Breast epithelium (tissue), 4 donors: ENCODE data around the gene BRD3. TPM values are rescaled to one million over a fixed set of nuclear protein-coding genes. Genes with fewer than 3 reads are reported as not detected.

Experiments used
- DNase-seq, 2 donors: peaks; one replicate each; pipeline ENCODE4 v3.0.0-alpha.2; 2019; ENCODE audit warnings: low spot score in 2 of 2
- H3K27ac ChIP-seq, 2 donors: fragments of 200-600 bp; sonication (generic) in 1 of 2; one replicate each; pipeline ENCODE4 v1.5.1; 2016 to 2019; ENCODE audit warnings: mild to moderate bottlenecking in 1 of 2
- H3K27me3 ChIP-seq, 2 donors: fragments of 200-600 bp; sonication (generic) in 1 of 2; one replicate each; pipeline versions ENCODE4 v1.5.1 to v1.6.0; 2017 to 2019; ENCODE audit warnings: control low read depth in 1 of 2, mild to moderate bottlenecking in 1 of 2
- H3K36me3 ChIP-seq: fragments of 200-600 bp; one replicate; pipeline ENCODE4 v1.5.1; 2019
- H3K4me1 ChIP-seq, 2 donors: fragments of 200-600 bp; sonication (generic); one replicate each; pipeline ENCODE4 v1.5.1; 2016 to 2019; ENCODE audit warnings: control low read depth in 1 of 2
- H3K4me3 ChIP-seq, 3 donors: fragments of 200-600 bp; sonication (generic); 1 replicate in 2 of 3; 2 replicates in 1 of 3; pipeline ENCODE4 v1.5.1; 2016 to 2019; ENCODE audit warnings: mild to moderate bottlenecking in 3 of 3, moderate library complexity in 2 of 3
- H3K9me3 ChIP-seq, 2 donors: fragments of 200-600 bp; sonication (generic) in 1 of 2; one replicate each; pipeline ENCODE4 v1.5.1; 2016 to 2019; ENCODE audit warnings: control low read depth in 1 of 2
- POLR2A ChIP-seq: fragments of 450-650 bp; IDR thresholded peaks from one replicate; pipeline ENCODE4 v1.6.1; 2016; ENCODE audit warnings: antibody characterized with exemption, mild to moderate bottlenecking, moderate library complexity
- POLR2AphosphoS5 ChIP-seq, 3 donors: sonication (generic); formaldehyde crosslinking; IDR thresholded peaks; one replicate each; pipeline ENCODE4 v1.6.1; 2017; ENCODE audit warnings: antibody characterized with exemption in 3 of 3
- intact Hi-C: fragments of 100-400 bp; cut with DNase I; formaldehyde crosslinking; loops from one replicate; pipeline ENCODE4 v1.15.1; 2023; ENCODE audit warnings: low total_unique reads
- total RNA-seq, 3 donors: library from RNA; depleted of rRNA; stranded (reverse); fragments of >200 nt; gene quantifications; one replicate each; pipeline ENCODE4 v1.1.0, GENCODE V29; 2016
- TF ChIP-seq, protein P1 (sequence below), 3 donors: fragments of 450-650 bp; IDR thresholded peaks; one replicate each; pipeline ENCODE4 v1.5.1; 2016 to 2017; ENCODE audit warnings: antibody characterized with exemption in 3 of 3, mild to moderate bottlenecking in 3 of 3, moderate library complexity in 3 of 3

Gene BRD3
- total RNA-seq, 3 donors from 2014 or later: 21.6 to 26.2 (median 24.6) TPM

DNA sequence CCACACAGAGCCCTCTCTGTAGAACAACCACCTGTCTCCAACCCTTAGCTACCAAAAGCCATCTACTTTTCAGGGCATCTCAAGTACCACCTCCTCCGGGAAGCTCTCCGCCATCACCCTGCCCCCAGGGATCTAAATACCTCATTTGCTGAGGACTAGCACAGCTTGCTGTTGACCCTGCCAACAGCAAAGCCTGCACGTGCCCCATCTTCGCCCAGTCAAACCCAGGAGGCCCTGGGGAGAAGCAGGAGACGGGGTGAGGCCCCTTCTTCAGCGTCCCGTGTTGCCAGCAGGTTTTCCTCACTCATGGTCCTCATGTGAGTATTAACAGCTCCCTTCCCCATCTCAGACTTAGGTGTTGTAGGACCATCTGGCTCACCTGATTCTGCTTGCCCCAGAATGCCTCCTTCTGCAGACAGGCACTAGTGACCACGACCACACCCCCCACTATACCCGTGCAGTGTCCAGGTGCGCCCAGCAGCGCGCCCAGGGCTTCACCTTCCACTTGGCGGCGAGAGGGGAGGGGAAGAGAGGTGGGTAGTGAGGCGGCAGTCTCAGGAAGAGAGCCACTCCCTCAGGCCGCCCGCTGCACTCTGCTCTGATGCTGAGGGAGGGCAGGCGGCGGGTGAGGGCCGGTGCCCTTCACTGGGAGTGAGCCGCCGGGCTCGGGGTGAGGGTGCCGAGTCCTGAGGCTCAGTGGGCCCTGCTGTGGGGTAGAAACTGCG lies 86.8 kb downstream of the BRD3 start:
- TF ChIP-seq POLR2A (no peak), POLR2AphosphoS5 (IDR thresholded peaks at IDR 0.05) (no peak)
- TF ChIP-seq, protein P1, sequence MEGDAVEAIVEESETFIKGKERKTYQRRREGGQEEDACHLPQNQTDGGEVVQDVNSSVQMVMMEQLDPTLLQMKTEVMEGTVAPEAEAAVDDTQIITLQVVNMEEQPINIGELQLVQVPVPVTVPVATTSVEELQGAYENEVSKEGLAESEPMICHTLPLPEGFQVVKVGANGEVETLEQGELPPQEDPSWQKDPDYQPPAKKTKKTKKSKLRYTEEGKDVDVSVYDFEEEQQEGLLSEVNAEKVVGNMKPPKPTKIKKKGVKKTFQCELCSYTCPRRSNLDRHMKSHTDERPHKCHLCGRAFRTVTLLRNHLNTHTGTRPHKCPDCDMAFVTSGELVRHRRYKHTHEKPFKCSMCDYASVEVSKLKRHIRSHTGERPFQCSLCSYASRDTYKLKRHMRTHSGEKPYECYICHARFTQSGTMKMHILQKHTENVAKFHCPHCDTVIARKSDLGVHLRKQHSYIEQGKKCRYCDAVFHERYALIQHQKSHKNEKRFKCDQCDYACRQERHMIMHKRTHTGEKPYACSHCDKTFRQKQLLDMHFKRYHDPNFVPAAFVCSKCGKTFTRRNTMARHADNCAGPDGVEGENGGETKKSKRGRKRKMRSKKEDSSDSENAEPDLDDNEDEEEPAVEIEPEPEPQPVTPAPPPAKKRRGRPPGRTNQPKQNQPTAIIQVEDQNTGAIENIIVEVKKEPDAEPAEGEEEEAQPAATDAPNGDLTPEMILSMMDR (IDR thresholded peaks at IDR 0.05): no peak
- Histone ChIP-seq H3K4me1 (no peaks in the 10 kb centered on the region), H3K9me3 (no peaks in the 10 kb centered on the region), H3K4me3 (no peak overlapping the region), H3K27ac (no peak overlapping the region), H3K36me3 (no peaks in the 10 kb centered on the region), H3K27me3 (no peaks in the 10 kb centered on the region)
- no peak for DNase-seq
- intact Hi-C loops: no loop called here

Other genes with a start within 250 kb of the BRD3 start
- gene VAV2, start 75.7 kb downstream of the BRD3 start, total RNA-seq: 1 to 10 TPM; 5.3 to 9.5 (median 8.8) TPM
- gene BRD3OS, start 42.5 kb downstream of the BRD3 start, total RNA-seq: 10 to 100 TPM; 11.1 to 14.4 (median 11.4) TPM
- gene WDR5, start 68.1 kb upstream of the BRD3 start, total RNA-seq: 10 to 100 TPM; 16.0 to 17.7 (median 17.4) TPM
- gene RNU6ATAC, start 96.5 kb upstream of the BRD3 start, total RNA-seq: not detected